PC-9 (cell line): ENCODE measurements around the gene GPATCH2. TPM values are rescaled to one million over a fixed set of nuclear protein-coding genes. Genes with fewer than 3 reads are reported as not detected.

ENCODE experiments used
- BruUV-seq: library from RNA; stranded (reverse); fragments of 400-500 nt; replicated peaks from 2 replicates; lab custom pipeline; 2021; lab: Mats Ljungman, UMichigan
- CTCF ChIA-PET: fragments of 300-600 bp; sonication (Branson Sonifier 250); formaldehyde crosslinking; loops from one replicate; lab custom pipeline; 2022; ENCODE audit warnings: antibody characterized with exemption; lab: Charles Lee
- POLR2A ChIA-PET: fragments of 300-600 bp; sonication (Branson Sonifier 250); formaldehyde crosslinking; loops from one replicate; lab custom pipeline; 2022; ENCODE audit warnings: antibody characterized with exemption; ENCODE audit not compliant: unreplicated experiment; lab: Charles Lee
- DNase-seq, 2 experiments: peaks; one replicate each; pipeline versions ENCODE4 v3.0.0 to v3.0.0-alpha.2; 2015 to 2022; ENCODE audit warnings: mixed read lengths in 1 of 2
- H2AFZ ChIP-seq: fragments of 200-600 bp; sonication (generic); 2 replicates; pipeline ENCODE4 v1.8.1; 2017; ENCODE audit warnings: antibody characterized with exemption
- H3F3A ChIP-seq: fragments of 200-600 bp; sonication (generic); 2 replicates; pipeline ENCODE4 v1.8.1; 2017; ENCODE audit warnings: antibody characterized with exemption, mild to moderate bottlenecking, low read depth; ENCODE audit not compliant: insufficient read depth
- H3K27ac ChIP-seq: fragments of 200-600 bp; sonication (generic); 2 replicates; pipeline ENCODE4 v1.6.1; 2016; ENCODE audit warnings: mixed run types
- H3K27me3 ChIP-seq: fragments of 200-600 bp; sonication (generic); 2 replicates; pipeline ENCODE4 v1.6.1; 2016; ENCODE audit warnings: low read depth, mixed run types; ENCODE audit not compliant: insufficient read depth
- H3K36me3 ChIP-seq: fragments of 200-600 bp; sonication (generic); 2 replicates; pipeline ENCODE4 v1.6.1; 2016; ENCODE audit warnings: low read depth, mixed run types
- H3K4me1 ChIP-seq: fragments of 200-600 bp; sonication (generic); replicated peaks from 2 replicates; pipeline ENCODE4 v1.6.1; 2016; ENCODE audit warnings: mixed run types; ENCODE audit not compliant: insufficient read depth
- H3K4me2 ChIP-seq: fragments of 200-600 bp; sonication (generic); 2 replicates; pipeline ENCODE4 v1.6.1; 2017; ENCODE audit warnings: mixed run types
- H3K4me3 ChIP-seq: fragments of 200-600 bp; sonication (generic); 2 replicates; pipeline ENCODE4 v1.6.1; 2016; ENCODE audit warnings: mixed run types
- H3K79me2 ChIP-seq: fragments of 200-600 bp; sonication (generic); 2 replicates; pipeline ENCODE4 v1.6.1; 2017; ENCODE audit warnings: low read depth, mixed run types
- H3K9me2 ChIP-seq: fragments of 200-600 bp; sonication (generic); 2 replicates; pipeline ENCODE4 v1.8.1; 2017; ENCODE audit warnings: mild to moderate bottlenecking; ENCODE audit not compliant: insufficient read depth
- H3K9me3 ChIP-seq: fragments of 200-600 bp; sonication (generic); 2 replicates; pipeline ENCODE4 v1.8.1; 2016; ENCODE audit warnings: low read depth; ENCODE audit not compliant: insufficient read depth
- H4K20me1 ChIP-seq: fragments of 200-600 bp; sonication (generic); 2 replicates; pipeline ENCODE4 v1.8.1; 2017; ENCODE audit not compliant: insufficient read depth
- EZH2 ChIP-seq: fragments of 200-600 bp; sonication (generic); IDR thresholded peaks from 2 replicates; pipeline ENCODE4 v1.8.0; 2017; ENCODE audit warnings: antibody characterized with exemption, low read depth
- intact Hi-C: fragments of 100-400 bp; cut with micrococcal nuclease; formaldehyde crosslinking; loops from one replicate; pipeline ENCODE4 v1.10.0; 2022; ENCODE audit not compliant: unreplicated experiment
- total RNA-seq: library from RNA; stranded (reverse); gene quantifications from 2 replicates; pipeline ENCODE4 v1.2.3, GENCODE V29; 2021
- TF ChIP-seq, protein P1 (sequence below): fragments of 200-600 bp; sonication (generic); conservative IDR thresholded peaks from 2 replicates; pipeline ENCODE4 v1.6.1; 2017; ENCODE audit warnings: mixed run types, antibody characterized with exemption, mild to moderate bottlenecking, moderate library complexity

Gene GPATCH2
- total RNA-seq, 1 experiment from 2014 or later, result 14.8 TPM

DNA sequence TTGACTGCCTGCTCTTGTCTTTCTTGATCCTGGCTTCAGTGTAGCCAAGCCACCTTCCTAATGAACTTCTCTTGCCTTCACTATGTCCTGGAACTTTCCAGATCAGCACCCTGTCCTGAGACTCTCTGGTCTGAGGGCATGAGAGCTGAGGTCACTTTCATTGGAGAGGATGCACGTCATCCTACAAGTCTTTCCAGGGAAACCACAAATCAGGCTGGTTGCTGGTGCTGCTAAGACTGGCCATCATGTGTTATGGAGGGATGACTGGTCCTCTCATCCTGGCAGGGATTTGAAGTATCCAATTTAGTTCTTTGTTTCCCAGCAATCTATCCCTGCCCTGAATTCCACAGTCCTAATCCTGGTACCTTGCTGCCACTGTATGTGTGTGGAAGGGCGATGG is 228.6 kb downstream of the GPATCH2 start:
- no peaks in the 10 kb centered on the region for H3K4me1 ChIP-seq
- H2AFZ ChIP-seq, result no peak overlapping the region
- BruUV-seq, result no TSS peak
- no peak overlapping the region for H3K4me2 ChIP-seq
- H3F3A ChIP-seq, result no peaks in the 10 kb centered on the region
- H3K36me3 ChIP-seq, result no peaks in the 10 kb centered on the region
- no peaks in the 10 kb centered on the region for H3K79me2 ChIP-seq
- TF ChIP-seq EZH2, result no peak
- TF ChIP-seq, protein P1, sequence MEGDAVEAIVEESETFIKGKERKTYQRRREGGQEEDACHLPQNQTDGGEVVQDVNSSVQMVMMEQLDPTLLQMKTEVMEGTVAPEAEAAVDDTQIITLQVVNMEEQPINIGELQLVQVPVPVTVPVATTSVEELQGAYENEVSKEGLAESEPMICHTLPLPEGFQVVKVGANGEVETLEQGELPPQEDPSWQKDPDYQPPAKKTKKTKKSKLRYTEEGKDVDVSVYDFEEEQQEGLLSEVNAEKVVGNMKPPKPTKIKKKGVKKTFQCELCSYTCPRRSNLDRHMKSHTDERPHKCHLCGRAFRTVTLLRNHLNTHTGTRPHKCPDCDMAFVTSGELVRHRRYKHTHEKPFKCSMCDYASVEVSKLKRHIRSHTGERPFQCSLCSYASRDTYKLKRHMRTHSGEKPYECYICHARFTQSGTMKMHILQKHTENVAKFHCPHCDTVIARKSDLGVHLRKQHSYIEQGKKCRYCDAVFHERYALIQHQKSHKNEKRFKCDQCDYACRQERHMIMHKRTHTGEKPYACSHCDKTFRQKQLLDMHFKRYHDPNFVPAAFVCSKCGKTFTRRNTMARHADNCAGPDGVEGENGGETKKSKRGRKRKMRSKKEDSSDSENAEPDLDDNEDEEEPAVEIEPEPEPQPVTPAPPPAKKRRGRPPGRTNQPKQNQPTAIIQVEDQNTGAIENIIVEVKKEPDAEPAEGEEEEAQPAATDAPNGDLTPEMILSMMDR, result no peak
- no peak for DNase-seq
- intact Hi-C loops, result no loop called here
- ChIA-PET CTCF (no interaction called here), POLR2A (no interaction called here)
- H3K9me2 ChIP-seq, result no peaks in the 10 kb centered on the region
- no peaks in the 10 kb centered on the region for H4K20me1 ChIP-seq
- H3K27me3 ChIP-seq, result no peaks in the 10 kb centered on the region
- no peak overlapping the region for H3K27ac ChIP-seq
- H3K9me3 ChIP-seq, result no peaks in the 10 kb centered on the region
- H3K4me3 ChIP-seq, result no peak overlapping the region

DNA sequence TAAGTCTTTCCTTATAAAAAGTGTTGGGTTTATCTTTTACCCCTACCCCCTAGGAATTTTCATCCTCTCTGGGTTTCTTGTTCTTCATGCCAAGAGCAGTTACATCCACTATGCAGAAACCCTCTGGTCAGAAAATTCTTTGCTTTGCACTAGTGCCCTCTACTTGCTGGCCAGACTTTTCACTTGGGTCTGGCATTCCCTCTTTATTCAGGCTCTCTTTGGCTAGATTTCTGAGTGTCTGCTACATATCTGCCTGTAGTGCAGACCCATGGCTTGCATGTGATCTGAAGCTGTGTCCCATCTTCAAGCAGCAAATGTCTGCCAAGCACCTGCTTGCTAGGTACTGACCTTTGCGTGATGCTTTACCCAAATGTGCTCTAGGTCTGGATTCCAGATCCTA is 237.0 kb downstream of the GPATCH2 start:
- no peak for DNase-seq
- no peaks in the 10 kb centered on the region for H4K20me1 ChIP-seq
- POLR2A ChIA-PET, result interaction anchor here (0.7 kb wide), 1 partner anchor 851 kb away, joined by 3 read pairs; no protein-coding TSS in a partner anchor

DNA sequence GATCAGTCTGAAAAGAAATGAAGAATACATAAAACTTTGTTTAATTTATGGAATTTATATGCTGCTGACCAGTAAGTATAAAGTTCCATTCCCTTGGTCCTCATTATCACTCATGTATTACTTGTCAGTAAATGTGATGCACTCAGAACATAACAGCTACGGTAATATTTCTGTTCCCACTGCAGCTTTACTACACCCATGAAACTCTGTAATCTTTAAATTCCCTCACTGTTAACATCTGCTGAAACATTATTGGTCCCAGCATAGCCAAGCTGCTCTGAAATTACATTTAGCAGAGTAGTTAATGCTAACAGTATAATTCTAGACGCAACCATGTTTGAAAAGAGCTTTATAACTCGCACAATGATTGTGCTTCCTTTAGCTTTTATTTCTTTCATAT is 238.4 kb downstream of the GPATCH2 start:
- H3K27me3 ChIP-seq, result no peaks in the 10 kb centered on the region
- POLR2A ChIA-PET, result no interaction called here
- CTCF ChIA-PET, result no interaction called here
- no peaks in the 10 kb centered on the region for H4K20me1 ChIP-seq
- H3K36me3 ChIP-seq, result no peaks in the 10 kb centered on the region
- intact Hi-C loops, result no loop called here
- H3K27ac ChIP-seq, result no peak overlapping the region
- TF ChIP-seq EZH2, result no peak
- TF ChIP-seq, protein P1, result no peak
- no peaks in the 10 kb centered on the region for H3K79me2 ChIP-seq
- H3K4me2 ChIP-seq, result no peak overlapping the region
- no peaks in the 10 kb centered on the region for H3K4me1 ChIP-seq
- H3K9me3 ChIP-seq, result no peaks in the 10 kb centered on the region
- H2AFZ ChIP-seq, result peak overlapping the region; percentile 62
- no TSS peak for BruUV-seq
- H3K4me3 ChIP-seq, result no peak overlapping the region
- no peak for DNase-seq
- no peaks in the 10 kb centered on the region for H3F3A ChIP-seq
- no peaks in the 10 kb centered on the region for H3K9me2 ChIP-seq

More for the DNA sequence above, 237.0 kb downstream of the GPATCH2 start:
- H3K79me2 ChIP-seq, result no peaks in the 10 kb centered on the region
- CTCF ChIA-PET, result no interaction called here
- no peaks in the 10 kb centered on the region for H3K27me3 ChIP-seq
- no peaks in the 10 kb centered on the region for H3K36me3 ChIP-seq
- H3K27ac ChIP-seq, result no peak overlapping the region
- no peak overlapping the region for H3K4me3 ChIP-seq
- no peaks in the 10 kb centered on the region for H3K4me1 ChIP-seq
- intact Hi-C loops, result no loop called here
- H3K9me3 ChIP-seq, result no peaks in the 10 kb centered on the region
- H3K9me2 ChIP-seq, result no peaks in the 10 kb centered on the region
- no peaks in the 10 kb centered on the region for H3F3A ChIP-seq
- H3K4me2 ChIP-seq, result no peak overlapping the region
- TF ChIP-seq EZH2, result no peak
- BruUV-seq, result no TSS peak
- H2AFZ ChIP-seq, result no peak overlapping the region

DNA sequence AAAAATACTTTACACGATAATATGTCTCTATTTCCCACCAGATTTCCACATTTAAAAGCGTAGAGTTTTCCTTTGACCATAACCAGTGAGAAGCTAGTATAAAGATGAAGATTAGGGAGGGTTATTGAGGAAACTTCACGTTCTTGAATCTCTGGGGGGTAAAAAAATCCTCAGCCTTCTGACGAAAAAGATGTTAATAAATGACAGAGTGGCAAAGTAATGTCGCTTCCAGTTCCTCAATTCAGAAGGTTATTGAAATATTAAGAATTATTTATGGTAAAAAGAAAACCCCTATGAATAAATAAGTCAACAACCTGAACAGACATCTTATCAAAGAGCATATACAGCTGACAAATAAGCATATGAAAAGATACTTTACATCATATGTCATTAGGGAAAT is 241.0 kb downstream of the GPATCH2 start:
- CTCF ChIA-PET, result no interaction called here
- H3K4me2 ChIP-seq, result no peak overlapping the region

More for the DNA sequence above, 241.0 kb downstream of the GPATCH2 start:
- Histone ChIP-seq H3K9me3 (no peaks in the 10 kb centered on the region), H3K27me3 (no peaks in the 10 kb centered on the region), H3K9me2 (no peaks in the 10 kb centered on the region), H3K36me3 (no peaks in the 10 kb centered on the region), H3K4me1 (no peaks in the 10 kb centered on the region), H2AFZ (no peak overlapping the region; the same call in 1 of the 2 replicates), H3K27ac (no peak overlapping the region), H3F3A (no peaks in the 10 kb centered on the region), H3K79me2 (no peaks in the 10 kb centered on the region), H4K20me1 (no peaks in the 10 kb centered on the region), H3K4me3 (no peak overlapping the region)
- TF ChIP-seq, protein P1, result no peak
- TF ChIP-seq EZH2, result no peak
- POLR2A ChIA-PET, result no interaction called here
- intact Hi-C loops, result no loop called here
- BruUV-seq, result no TSS peak
- DNase-seq, result no peak
